GM21381 (cell line): ENCODE measurements around the gene FZR1.

Experiments used
- ATAC-seq: cut with Tn5 transposase; IDR thresholded peaks from one replicate; pipeline ENCODE4 v1.9.1; 2021; ENCODE audit warnings: mild to moderate bottlenecking, moderate library complexity; ENCODE audit not compliant: unreplicated experiment

The FZR1 gene

GRCh38 chr19:3471954-3472655 lies 34.0 kb upstream of the FZR1 start:
- no peak for ATAC-seq

DNA sequence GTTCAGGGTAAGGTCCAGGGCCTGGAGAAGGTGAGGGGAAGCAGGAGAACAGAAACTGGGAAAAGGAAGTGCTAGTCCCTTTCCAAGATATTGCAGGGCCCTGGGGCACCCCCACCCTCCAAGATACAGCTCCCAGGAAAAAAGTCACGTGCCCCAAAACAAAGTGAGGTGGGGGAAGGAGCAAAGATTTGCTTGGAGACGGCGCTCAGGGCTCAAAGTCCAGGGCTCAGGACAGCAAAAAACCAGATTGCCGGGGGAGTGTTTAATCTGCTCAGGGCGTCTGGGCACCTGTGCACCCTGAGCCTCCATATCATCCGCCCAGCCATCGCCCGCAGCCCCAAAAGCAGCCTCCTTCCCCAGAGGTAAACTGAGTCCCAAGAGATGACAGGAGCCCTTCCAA lies 32.1 kb upstream of the FZR1 start:
- ATAC-seq, result no peak

DNA sequence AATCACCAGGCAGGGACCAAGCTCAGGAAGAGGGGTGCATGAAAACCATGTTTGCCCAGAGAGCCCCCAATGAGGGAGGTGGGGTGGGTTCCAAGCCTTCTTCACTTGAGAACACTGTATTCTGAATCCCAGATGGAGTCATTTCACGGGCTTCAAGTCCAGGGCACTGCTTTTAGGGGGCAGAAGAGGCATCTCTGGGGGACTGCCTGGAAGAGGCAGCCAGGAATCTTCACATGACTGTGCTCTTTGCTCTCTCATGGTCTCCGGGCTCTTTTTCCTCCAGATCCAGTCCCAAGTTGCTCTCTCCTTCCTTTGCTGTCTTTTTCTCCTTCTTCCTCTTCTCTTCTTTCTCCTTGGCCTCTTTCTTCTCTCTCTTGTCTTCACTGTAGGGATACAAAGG lies 31.5 kb upstream of the FZR1 start:
- ATAC-seq, result no peak

GRCh38 chr19:3475449-3475848 lies 30.7 kb upstream of the FZR1 start:
- ATAC-seq, result no peak

GRCh38 chr19:3476830-3477229 lies 29.3 kb upstream of the FZR1 start:
- ATAC-seq, result no peak

- no peak for ATAC-seq
Measured at GRCh38 chr19:3477506-3477905, 28.6 kb upstream of the FZR1 start.

- ATAC-seq, result no peak
Measured at GRCh38 chr19:3477951-3478350, 28.2 kb upstream of the FZR1 start.

DNA sequence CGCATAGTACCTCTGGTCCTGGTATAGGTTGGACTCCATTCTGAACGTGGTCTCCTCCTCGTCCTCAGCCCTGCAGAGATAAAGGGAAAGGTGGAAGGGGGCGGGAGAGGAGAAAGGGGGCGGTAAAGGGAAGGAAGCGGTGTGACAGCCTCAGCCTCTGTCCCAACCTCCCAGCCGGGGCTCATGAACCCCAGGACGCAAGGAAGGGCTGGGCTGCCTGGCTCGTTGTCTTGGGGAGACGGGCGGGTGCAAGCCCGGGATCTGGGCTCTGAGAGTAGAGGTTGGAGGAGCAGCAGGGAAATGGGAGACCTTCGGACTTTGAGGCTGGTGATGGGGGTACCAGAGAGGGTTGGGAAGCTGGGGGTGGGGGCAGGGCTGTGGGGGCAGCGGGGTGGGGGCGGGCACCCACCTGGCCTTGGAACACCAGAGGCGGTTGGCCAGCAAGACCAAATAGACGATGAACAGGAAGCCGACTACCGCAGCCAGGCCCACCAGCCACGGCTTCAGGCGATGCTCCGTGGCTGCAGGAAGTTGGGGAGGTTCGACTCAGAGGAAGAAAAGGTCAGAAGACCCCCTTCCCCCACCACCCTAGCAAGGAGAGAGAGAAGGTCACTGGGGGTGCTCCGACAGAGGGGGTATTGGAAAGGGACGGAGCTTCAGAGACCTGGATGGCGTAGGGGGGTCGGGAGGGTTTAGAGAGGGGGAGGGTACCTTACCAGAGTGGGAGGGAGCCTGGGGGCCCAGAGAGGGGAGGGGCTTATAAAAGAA lies 27.5 kb upstream of the FZR1 start:
- ATAC-seq, result no peak

- ATAC-seq, result no peak
Measured at GRCh38 chr19:3479177-3479833, 26.8 kb upstream of the FZR1 start.

DNA sequence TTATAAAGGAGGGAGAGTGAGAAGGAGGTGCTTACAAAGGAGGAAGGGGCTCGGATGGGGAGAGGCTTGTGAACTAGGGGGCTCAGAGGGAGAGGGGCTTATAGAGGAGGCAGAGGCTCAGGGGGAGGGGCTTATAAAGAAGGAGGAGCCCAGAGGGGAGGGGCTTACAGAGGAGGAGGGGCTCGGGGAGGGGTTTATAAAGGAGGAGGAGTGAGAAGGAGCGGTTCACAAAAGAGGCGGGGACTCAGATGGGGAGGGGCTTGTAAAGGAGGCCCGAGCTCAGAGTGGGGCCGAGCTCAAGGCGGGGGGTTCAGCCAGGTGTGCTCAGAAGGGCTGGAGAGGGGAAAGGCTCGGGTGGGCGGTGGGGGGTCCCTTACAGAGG lies 26.3 kb upstream of the FZR1 start:
- no peak for ATAC-seq

DNA sequence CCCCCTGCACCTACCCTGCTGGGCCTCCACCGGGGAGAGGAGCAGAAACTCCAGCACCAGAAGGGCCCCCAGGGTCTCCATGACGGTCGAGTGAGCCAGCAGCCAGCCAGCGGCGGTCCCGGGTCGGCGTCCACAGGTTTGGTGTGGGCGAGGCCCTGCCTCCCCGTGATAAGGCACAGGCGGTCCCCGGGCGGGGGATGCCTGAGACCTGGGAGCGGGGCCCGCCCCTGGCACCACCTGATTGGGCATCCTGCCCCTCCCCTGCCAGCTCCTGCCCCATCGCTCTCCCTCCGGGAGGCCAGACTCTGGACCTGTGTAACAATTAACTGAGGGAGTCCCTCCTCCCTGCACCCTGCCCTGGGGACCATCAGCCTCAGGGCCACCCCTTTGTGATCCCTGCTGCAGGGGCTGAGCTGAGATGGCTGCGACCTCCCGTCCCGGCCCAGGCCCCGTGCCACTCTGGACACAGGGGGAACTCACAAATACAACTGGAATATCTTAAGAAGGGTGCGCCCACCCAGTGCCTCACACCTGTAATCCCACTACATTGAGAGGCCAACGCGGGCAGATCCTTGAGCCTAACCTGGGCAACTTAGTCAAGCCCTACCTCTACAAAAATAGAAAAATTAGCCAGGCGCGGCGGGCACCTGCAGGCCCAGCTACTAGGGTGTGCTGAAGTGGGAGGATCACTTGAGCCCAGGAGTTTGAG lies 25.6 kb upstream of the FZR1 start, which contains the start of gene SMIM24:
SMIM24 (minus strand) TSS at position 143 of the 709 bp plus-strand sequence; CDS start at position 81, 62 bp downstream.
- ATAC-seq, result no peak

DNA sequence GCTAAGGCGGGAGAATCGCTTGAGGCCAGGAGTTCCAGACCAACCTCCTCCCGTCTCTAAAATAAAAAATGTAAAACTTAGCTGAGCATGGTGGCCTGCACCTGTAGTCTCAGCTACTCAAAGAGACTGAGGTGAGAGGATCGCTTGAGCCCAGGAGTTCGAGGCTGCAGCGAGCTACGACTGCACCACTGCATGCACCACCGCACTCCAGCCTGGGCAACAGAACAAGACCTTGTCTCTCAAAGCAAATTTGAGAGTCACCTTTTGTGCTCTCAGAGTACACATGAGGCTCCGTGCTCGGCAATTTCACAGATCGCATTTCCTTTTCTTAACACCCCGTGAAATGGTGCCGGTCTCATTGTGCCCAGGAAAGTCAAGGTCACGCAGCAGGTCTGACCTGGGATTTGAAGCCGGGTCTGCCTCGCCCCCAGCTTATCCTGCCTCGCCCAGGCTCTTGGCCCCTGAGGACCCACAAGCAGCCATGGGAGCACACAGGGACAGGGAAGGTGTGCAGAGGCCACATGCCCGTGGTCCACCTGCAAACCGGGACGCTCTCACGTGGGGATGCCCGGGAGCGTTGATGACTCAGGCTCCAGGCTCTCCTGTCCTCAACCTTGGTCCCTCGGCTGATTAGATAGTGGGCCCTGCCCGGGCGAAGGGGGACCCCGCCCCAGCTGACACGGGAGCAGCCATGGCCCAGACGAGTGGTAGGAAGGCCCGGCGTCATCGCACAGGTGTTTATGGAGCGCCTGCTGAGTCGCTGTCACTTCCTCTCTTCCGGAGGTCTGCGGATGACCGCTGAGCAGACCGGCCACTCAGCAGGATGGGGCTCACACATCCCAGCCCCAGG lies 24.6 kb upstream of the FZR1 start:
- ATAC-seq, result no peak

GRCh38 chr19:3482507-3483225 lies 23.4 kb upstream of the FZR1 start:
- ATAC-seq, result no peak

- no peak for ATAC-seq
Measured at GRCh38 chr19:3483226-3483628, 22.9 kb upstream of the FZR1 start, which contains the start of gene SMIM44. TSS of gene SMIM44 (minus strand) at chr19:3483441. CDS start at chr19:3483403, 38 bp downstream.

- no peak for ATAC-seq
Measured at GRCh38 chr19:3491396-3492119, 14.6 kb upstream of the FZR1 start.

DNA sequence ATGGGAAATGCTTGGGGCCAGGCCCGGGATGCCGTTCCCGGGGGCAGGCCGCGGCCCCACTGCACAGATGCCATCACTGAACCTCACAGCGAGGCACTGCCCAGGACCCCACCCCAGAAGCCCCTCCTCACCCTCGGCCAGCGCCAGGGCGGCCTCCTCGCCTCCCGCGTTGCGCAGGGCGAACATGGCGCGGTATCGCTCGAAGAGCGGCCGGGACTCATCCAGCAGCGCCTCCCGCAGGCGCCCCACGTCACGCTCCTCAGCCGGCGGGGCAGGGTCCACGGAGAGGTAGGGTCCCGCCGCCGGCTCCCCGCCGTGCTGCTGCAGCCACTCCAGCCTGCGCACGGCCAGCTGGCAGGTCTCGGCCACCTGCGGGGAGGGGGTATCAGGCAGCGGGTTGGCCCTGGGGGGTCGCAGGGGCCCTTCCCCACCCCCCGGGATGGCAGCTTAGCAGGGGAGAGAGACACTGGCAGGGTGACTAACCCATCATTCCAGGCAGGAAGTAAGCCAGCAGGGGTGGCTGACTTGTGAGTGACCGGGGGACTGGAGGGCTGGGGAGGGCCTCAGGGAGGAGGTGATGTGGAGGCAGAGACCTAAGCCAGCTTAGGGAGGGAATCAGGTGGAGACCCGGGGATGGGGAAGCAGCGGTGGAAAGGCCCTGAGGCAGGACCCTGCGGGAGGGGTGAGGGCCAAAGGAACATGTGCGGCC lies 13.8 kb upstream of the FZR1 start:
- no peak for ATAC-seq

DNA sequence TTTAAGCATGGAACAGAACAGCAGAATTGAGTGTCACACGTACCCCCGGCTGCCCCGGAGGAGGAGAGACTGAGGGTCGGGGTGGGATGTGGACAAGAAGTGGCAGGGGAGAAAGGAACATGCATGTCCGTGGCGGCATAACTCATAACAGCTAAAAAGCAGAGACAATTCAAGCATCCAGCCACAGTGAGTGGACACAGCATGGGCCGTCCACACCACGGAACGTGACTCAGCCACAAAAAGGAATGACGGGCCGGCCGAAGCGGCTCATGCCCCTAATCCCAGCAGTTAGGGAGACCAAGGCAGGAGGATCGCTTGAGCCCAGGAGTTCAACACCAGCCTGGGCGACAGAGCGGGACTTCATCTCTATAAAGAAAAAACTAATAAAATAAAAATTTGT lies 13.2 kb upstream of the FZR1 start:
- ATAC-seq, result no peak

DNA sequence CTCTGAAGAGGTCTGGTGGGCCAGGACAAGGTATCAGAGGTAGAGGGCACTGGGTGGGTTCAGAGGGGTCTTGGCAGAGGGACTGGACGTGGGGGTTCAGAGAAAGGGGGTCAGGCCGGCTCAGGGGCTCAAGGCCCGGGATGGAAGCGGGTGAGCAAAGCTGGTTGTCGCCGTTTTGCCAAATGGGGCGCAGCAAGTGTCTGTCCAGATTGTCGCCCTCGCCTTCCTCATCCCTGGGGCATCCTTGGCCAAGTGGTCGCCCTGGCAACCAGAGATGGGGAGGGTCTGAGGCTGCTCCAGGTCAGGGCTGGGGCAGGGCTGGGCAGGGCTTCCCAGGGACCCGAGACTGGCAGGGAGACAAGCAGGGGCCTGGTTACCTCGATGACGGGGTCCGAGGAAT lies 12.5 kb upstream of the FZR1 start:
- ATAC-seq, result no peak
